Stimulated activated CD4-positive, alpha-beta T cell treated with anti-CD3 and anti-CD28 coated beads, Interleukin-4, amount 100 ng/mL, for 4 hours (primary cell): ENCODE measurements around the gene PLK5.
"Not testable (repeated sequence)": the region's sequence is repeated elsewhere in the genome, so short reads cannot be mapped to it uniquely, and the experiment has no call there.

ENCODE experiments used
- DNase-seq, 2 experiments: peaks; one replicate each; pipeline ENCODE4 v3.0.0-alpha.2; 2020

The PLK5 gene

GRCh38 chr19:1508507-1508856 is 15.4 kb upstream of the PLK5 start:
- no peak for DNase-seq

- no peak for DNase-seq
These were observed 14.1 kb upstream of the PLK5 start for GRCh38 chr19:1509602-1510441.

- no peak for DNase-seq
These were observed 13.5 kb upstream of the PLK5 start for GRCh38 chr19:1510442-1510806.

- no peak for DNase-seq
These were observed 13.1 kb upstream of the PLK5 start for GRCh38 chr19:1510807-1511206.

- DNase-seq: no peak
These were observed 12.3 kb upstream of the PLK5 start for GRCh38 chr19:1511318-1512317.

GRCh38 chr19:1512671-1513498 is 11.0 kb upstream of the PLK5 start, which contains the start of gene ADAMTSL5:
Gene ADAMTSL5 (minus strand): TSS chr19:1513019. CDS start chr19:1510943, 2,076 bp downstream.
- peak; percentile 55 to 71 for DNase-seq

- DNase-seq: peak; percentile 60 to 70
These were observed 10.2 kb upstream of the PLK5 start for GRCh38 chr19:1513499-1514294.

- DNase-seq: no peak
These were observed 9.6 kb upstream of the PLK5 start for GRCh38 chr19:1514295-1514661.

GRCh38 chr19:1514986-1515721 is 8.7 kb upstream of the PLK5 start:
- DNase-seq: no peak

- DNase-seq: no peak
These were observed 7.5 kb upstream of the PLK5 start for GRCh38 chr19:1516395-1516753.

GRCh38 chr19:1518471-1518870 is 5.4 kb upstream of the PLK5 start:
- no peak for DNase-seq

- not testable (repeated sequence) for DNase-seq
These were observed 4.1 kb upstream of the PLK5 start for GRCh38 chr19:1519802-1520201.

- DNase-seq: no peak
These were observed 3.6 kb upstream of the PLK5 start for GRCh38 chr19:1520203-1520780.

- no peak for DNase-seq
These were observed 2.2 kb upstream of the PLK5 start for GRCh38 chr19:1521636-1522035.

GRCh38 chr19:1522061-1522460 is 1.8 kb upstream of the PLK5 start:
- no peak for DNase-seq

GRCh38 chr19:1522838-1523237 is 1.0 kb upstream of the PLK5 start:
- DNase-seq: no peak

GRCh38 chr19:1524287-1524971 is 552 bp downstream of the PLK5 start:
- no peak for DNase-seq

- DNase-seq: no peak
These were observed 1.1 kb downstream of the PLK5 start for GRCh38 chr19:1524972-1525325.

- DNase-seq: no peak
These were observed 1.5 kb downstream of the PLK5 start for GRCh38 chr19:1525343-1525742.

- no peak for DNase-seq
These were observed 2.3 kb downstream of the PLK5 start for GRCh38 chr19:1526066-1526778.
